ENCODE data around the gene LRRC17.
"Not testable (repeated sequence)": the region's sequence is repeated elsewhere in the genome, so short reads cannot be mapped to it uniquely, and the experiment has no call there.

The LRRC17 gene

GRCh38 chr7:102897856-102898531 is 14.8 kb upstream of the LRRC17 start:
- no peak for DNase-seq

- DNase-seq, result no peak
Observed at GRCh38 chr7:102898532-102898859, 14.3 kb upstream of the LRRC17 start.

- not testable (repeated sequence) for DNase-seq
Observed at GRCh38 chr7:102902052-102902451, 10.7 kb upstream of the LRRC17 start.

- not testable (repeated sequence) for DNase-seq
Observed at GRCh38 chr7:102903576-102903975, 9.2 kb upstream of the LRRC17 start.

- no peak for DNase-seq
Observed at GRCh38 chr7:102908676-102909075, 4.1 kb upstream of the LRRC17 start.

- DNase-seq, result no peak
Observed at GRCh38 chr7:102913826-102914225, 1.0 kb downstream of the LRRC17 start.

GRCh38 chr7:102914585-102914984 is 1.8 kb downstream of the LRRC17 start:
- no peak for DNase-seq

- DNase-seq, result no peak
Observed at GRCh38 chr7:102916426-102916825, 3.6 kb downstream of the LRRC17 start.

- no peak for DNase-seq
Observed at GRCh38 chr7:102916881-102917280, 4.1 kb downstream of the LRRC17 start.

GRCh38 chr7:102917436-102918353 is 4.9 kb downstream of the LRRC17 start:
- DNase-seq, result no peak

- DNase-seq, result no peak
Observed at GRCh38 chr7:102918845-102919244, 6.0 kb downstream of the LRRC17 start.

- no peak for DNase-seq
Observed at GRCh38 chr7:102925976-102926782, 13.4 kb downstream of the LRRC17 start.

- DNase-seq, result no peak
Observed at GRCh38 chr7:102926783-102927140, 14.0 kb downstream of the LRRC17 start.

- DNase-seq, result no peak
Observed at GRCh38 chr7:102927312-102927933, 14.6 kb downstream of the LRRC17 start.

- DNase-seq, result no peak
Observed at GRCh38 chr7:102931757-102932156, 19.0 kb downstream of the LRRC17 start.

- no peak for DNase-seq
Observed at GRCh38 chr7:102933763-102934162, 21.0 kb downstream of the LRRC17 start.

GRCh38 chr7:102934239-102934638 is 21.4 kb downstream of the LRRC17 start:
- no peak for DNase-seq

GRCh38 chr7:102934701-102935100 is 21.9 kb downstream of the LRRC17 start:
- DNase-seq, result no peak

- no peak for DNase-seq
Observed at GRCh38 chr7:102935450-102936115, 22.8 kb downstream of the LRRC17 start.

- DNase-seq, result no peak
Observed at GRCh38 chr7:102938679-102939078, 25.9 kb downstream of the LRRC17 start.

- DNase-seq, result no peak
Observed at GRCh38 chr7:102942181-102942866, 29.5 kb downstream of the LRRC17 start.

GRCh38 chr7:102942868-102943267 is 30.1 kb downstream of the LRRC17 start:
- no peak for DNase-seq
